HL-60 (cell line): Measurements from ENCODE around the gene ZP1.

Experiments used
- DNase-seq, 2 experiments: peaks; one replicate each; pipeline ENCODE4 v3.0.0-alpha.2; 2010 to 2020; ENCODE audit warnings: low read depth in 1 of 2, low spot score in 1 of 2
- H3K27ac ChIP-seq: fragments of 250-450 bp; sonication (Bioruptor Pico); replicated peaks from 2 replicates; pipeline ENCODE4 v1.5.1; 2020; ENCODE audit warnings: mild to moderate bottlenecking, moderate library complexity
- H3K27me3 ChIP-seq: fragments of 250-450 bp; sonication (Bioruptor Pico); 2 replicates; pipeline ENCODE4 v1.5.1; 2021; ENCODE audit warnings: mild to moderate bottlenecking, moderate library complexity; ENCODE audit not compliant: insufficient read depth, poor library complexity, severe bottlenecking
- H3K4me3 ChIP-seq: replicated peaks from 2 replicates; pipeline ENCODE4 v1.5.1; 2011; ENCODE audit warnings: mild to moderate bottlenecking, control low read depth, low read length; ENCODE audit not compliant: insufficient read depth
- CTCF ChIP-seq: IDR thresholded peaks from one replicate; pipeline ENCODE4 v1.5.1; 2011; ENCODE audit warnings: low read length, control low read depth, inconsistent platforms; ENCODE audit not compliant: insufficient read depth
- GABPA ChIP-seq: IDR thresholded peaks from 2 replicates; pipeline ENCODE4 v1.6.1; 2012; ENCODE audit warnings: low read depth
- POLR2AphosphoS5 ChIP-seq: IDR thresholded peaks from 2 replicates; pipeline ENCODE4 v1.6.1; 2012; ENCODE audit warnings: low read depth
- REST ChIP-seq: IDR thresholded peaks from 2 replicates; pipeline ENCODE4 v1.6.1; 2012; ENCODE audit warnings: low read depth; ENCODE audit not compliant: insufficient replicate concordance
- SPI1 ChIP-seq: IDR thresholded peaks from 2 replicates; pipeline ENCODE4 v1.6.1; 2012; ENCODE audit warnings: low read depth, mild to moderate bottlenecking, borderline replicate concordance

Gene ZP1

GRCh38 chr11:60844870-60845221 lies 22.5 kb upstream of the ZP1 start:
- no peak overlapping the region for H3K27ac ChIP-seq
- TF ChIP-seq CTCF: no peak
- TF ChIP-seq REST: no peak
- TF ChIP-seq SPI1: no peak
- no peak for TF ChIP-seq POLR2AphosphoS5
- no peak for TF ChIP-seq GABPA
- no peak for DNase-seq
- peak overlapping the region; percentile 81 for H3K4me3 ChIP-seq
- H3K27me3 ChIP-seq: no peaks in the 10 kb centered on the region

- Histone ChIP-seq H3K27ac (no peak overlapping the region), H3K27me3 (no peaks in the 10 kb centered on the region), H3K4me3 (no peak overlapping the region; the same call in 1 of the 2 replicates)
- TF ChIP-seq GABPA (no peak), POLR2AphosphoS5 (no peak), REST (no peak), SPI1 (no peak), CTCF (no peak)
- DNase-seq: no peak
Observed at GRCh38 chr11:60845338-60845737, 22.0 kb upstream of the ZP1 start.

- TF ChIP-seq GABPA (no peak), POLR2AphosphoS5 (no peak), CTCF (no peak), REST (no peak), SPI1 (no peak)
- Histone ChIP-seq H3K27me3 (no peaks in the 10 kb centered on the region), H3K27ac (no peak overlapping the region), H3K4me3 (no peak overlapping the region)
- no peak for DNase-seq
Observed at GRCh38 chr11:60847281-60847680, 20.1 kb upstream of the ZP1 start.
